IPS-NIHi7 (cell line): Measurements from ENCODE around the gene MUC5AC.

Source experiments
- DNase-seq: peaks from one replicate; pipeline ENCODE4 v3.0.0; 2012; ENCODE audit warnings: mixed read lengths; ENCODE audit errors: extremely low spot score

Gene MUC5AC

GRCh38 chr11:1225386-1226225 is 67.9 kb downstream of the MUC5AC start:
- no peak for DNase-seq

GRCh38 chr11:1226226-1226985 is 68.7 kb downstream of the MUC5AC start:
- no peak for DNase-seq

GRCh38 chr11:1226986-1227550 is 69.3 kb downstream of the MUC5AC start:
- DNase-seq: peak; percentile 79

- DNase-seq: no peak
Observed at GRCh38 chr11:1227551-1228100, 69.9 kb downstream of the MUC5AC start.

GRCh38 chr11:1228101-1228821 is 70.5 kb downstream of the MUC5AC start:
- no peak for DNase-seq

- no peak for DNase-seq
Observed at GRCh38 chr11:1228921-1229451, 71.2 kb downstream of the MUC5AC start.

GRCh38 chr11:1229471-1230120 is 71.8 kb downstream of the MUC5AC start:
- DNase-seq: no peak

GRCh38 chr11:1230121-1230455 is 72.3 kb downstream of the MUC5AC start:
- DNase-seq: no peak

GRCh38 chr11:1230456-1231395 is 73.0 kb downstream of the MUC5AC start:
- DNase-seq: no peak

- DNase-seq: no peak
Observed at GRCh38 chr11:1231396-1232020, 73.8 kb downstream of the MUC5AC start.

GRCh38 chr11:1232021-1232882 is 74.5 kb downstream of the MUC5AC start:
- no peak for DNase-seq

- no peak for DNase-seq
Observed at GRCh38 chr11:1232883-1233321, 75.1 kb downstream of the MUC5AC start.

- DNase-seq: no peak
Observed at GRCh38 chr11:1233351-1234053, 75.7 kb downstream of the MUC5AC start.

- DNase-seq: no peak
Observed at GRCh38 chr11:1234054-1234720, 76.4 kb downstream of the MUC5AC start.

GRCh38 chr11:1234771-1235305 is 77.1 kb downstream of the MUC5AC start:
- DNase-seq: no peak

- DNase-seq: no peak
Observed at GRCh38 chr11:1235306-1235900, 77.7 kb downstream of the MUC5AC start.
